Measurements from ENCODE around the gene RSPRY1.
A peak's percentile ranks its signal among the peaks of the same experiment; 100 is the strongest.

The RSPRY1 gene

GRCh38 chr16:57157533-57157932, 28.6 kb upstream of the RSPRY1 start:
- TF ChIP-seq CTCF (IDR thresholded peaks at IDR 0.05; ENCODE audit: unreplicated experiment in 3 of 3) = no peak
- H3K4me3 Mint-ChIP-seq = no peak overlapping the region

GRCh38 chr16:57159447-57159846, 26.7 kb upstream of the RSPRY1 start:
- H3K4me1 Mint-ChIP-seq = peaks cover 8% of the 10 kb centered on the region
- TF ChIP-seq CTCF (IDR thresholded peaks at IDR 0.05; ENCODE audit: unreplicated experiment in 3 of 3) = no peak
- peak overlapping the region; percentile 51 to 74 (median 54) for H3K27ac Mint-ChIP-seq
- peaks cover 76% of the 10 kb centered on the region for H3K36me3 Mint-ChIP-seq (ENCODE audit: low read depth)
- H3K9me3 Mint-ChIP-seq = no peaks in the 10 kb centered on the region
- H3K4me3 Mint-ChIP-seq = no peak overlapping the region
- no peaks in the 10 kb centered on the region for H3K27me3 Mint-ChIP-seq (ENCODE audit: low read depth)

More at GRCh38 chr16:57157533-57157932, 28.6 kb upstream of the RSPRY1 start:
- peaks cover 81% of the 10 kb centered on the region for H3K36me3 Mint-ChIP-seq (ENCODE audit: low read depth)
- no peaks in the 10 kb centered on the region for H3K9me3 Mint-ChIP-seq
- H3K27ac Mint-ChIP-seq = no peak overlapping the region
- H3K4me1 Mint-ChIP-seq = peaks cover 8% of the 10 kb centered on the region
- no peaks in the 10 kb centered on the region for H3K27me3 Mint-ChIP-seq (ENCODE audit: low read depth)

GRCh38 chr16:57163842-57164241, 22.3 kb upstream of the RSPRY1 start:
- Mint-ChIP-seq H3K36me3 (ENCODE audit: low read depth) (peaks cover 69% of the 10 kb centered on the region), H3K4me3 (no peak overlapping the region), H3K9me3 (no peaks in the 10 kb centered on the region), H3K27me3 (ENCODE audit: low read depth) (peaks cover 4% of the 10 kb centered on the region), H3K27ac (no peak overlapping the region), H3K4me1 (peaks cover 18% of the 10 kb centered on the region)
- no peak for TF ChIP-seq CTCF (IDR thresholded peaks at IDR 0.05; ENCODE audit: unreplicated experiment in 3 of 3)

GRCh38 chr16:57165483-57165882, 20.6 kb upstream of the RSPRY1 start:
- H3K36me3 Mint-ChIP-seq (ENCODE audit: low read depth) = peaks cover 66% of the 10 kb centered on the region
- H3K4me3 Mint-ChIP-seq = no peak overlapping the region
- no peak for TF ChIP-seq CTCF (IDR thresholded peaks at IDR 0.05; ENCODE audit: unreplicated experiment in 3 of 3)
- peaks cover 11% of the 10 kb centered on the region for H3K4me1 Mint-ChIP-seq
- H3K27me3 Mint-ChIP-seq (ENCODE audit: low read depth) = peaks cover 4% of the 10 kb centered on the region
- H3K9me3 Mint-ChIP-seq = no peaks in the 10 kb centered on the region
- peak overlapping the region in 1 of 3 experiments; percentile 62 for H3K27ac Mint-ChIP-seq

- peaks cover 66% of the 10 kb centered on the region for H3K36me3 Mint-ChIP-seq (ENCODE audit: low read depth)
- peaks cover 11% of the 10 kb centered on the region for H3K4me1 Mint-ChIP-seq
- TF ChIP-seq CTCF (IDR thresholded peaks at IDR 0.05; ENCODE audit: unreplicated experiment in 3 of 3) = no peak
- no peak overlapping the region for H3K4me3 Mint-ChIP-seq
- H3K9me3 Mint-ChIP-seq = no peaks in the 10 kb centered on the region
- H3K27me3 Mint-ChIP-seq (ENCODE audit: low read depth) = peaks cover 4% of the 10 kb centered on the region
- peak overlapping the region in 1 of 3 experiments; percentile 62 for H3K27ac Mint-ChIP-seq
Observed at GRCh38 chr16:57165938-57166337, 20.2 kb upstream of the RSPRY1 start.

GRCh38 chr16:57166451-57166850, 19.7 kb upstream of the RSPRY1 start:
- peaks cover 4% of the 10 kb centered on the region for H3K27me3 Mint-ChIP-seq (ENCODE audit: low read depth)
- no peaks in the 10 kb centered on the region for H3K9me3 Mint-ChIP-seq
- H3K4me3 Mint-ChIP-seq = no peak overlapping the region
- TF ChIP-seq CTCF (IDR thresholded peaks at IDR 0.05; ENCODE audit: unreplicated experiment in 3 of 3) = no peak
- peaks cover 69% of the 10 kb centered on the region for H3K36me3 Mint-ChIP-seq (ENCODE audit: low read depth)
- peaks cover 11% of the 10 kb centered on the region for H3K4me1 Mint-ChIP-seq
- H3K27ac Mint-ChIP-seq = no peak overlapping the region
